Measurements from ENCODE around the gene TECR. TPM values are rescaled to one million over a fixed set of nuclear protein-coding genes. Genes with fewer than 3 reads are reported as not detected.
"Not testable (repeated sequence)": the region's sequence is repeated elsewhere in the genome, so short reads cannot be mapped to it uniquely, and the experiment has no call there.

TECR gene
- total RNA-seq, 1 donor from 2014 or later: 57.7 TPM

DNA sequence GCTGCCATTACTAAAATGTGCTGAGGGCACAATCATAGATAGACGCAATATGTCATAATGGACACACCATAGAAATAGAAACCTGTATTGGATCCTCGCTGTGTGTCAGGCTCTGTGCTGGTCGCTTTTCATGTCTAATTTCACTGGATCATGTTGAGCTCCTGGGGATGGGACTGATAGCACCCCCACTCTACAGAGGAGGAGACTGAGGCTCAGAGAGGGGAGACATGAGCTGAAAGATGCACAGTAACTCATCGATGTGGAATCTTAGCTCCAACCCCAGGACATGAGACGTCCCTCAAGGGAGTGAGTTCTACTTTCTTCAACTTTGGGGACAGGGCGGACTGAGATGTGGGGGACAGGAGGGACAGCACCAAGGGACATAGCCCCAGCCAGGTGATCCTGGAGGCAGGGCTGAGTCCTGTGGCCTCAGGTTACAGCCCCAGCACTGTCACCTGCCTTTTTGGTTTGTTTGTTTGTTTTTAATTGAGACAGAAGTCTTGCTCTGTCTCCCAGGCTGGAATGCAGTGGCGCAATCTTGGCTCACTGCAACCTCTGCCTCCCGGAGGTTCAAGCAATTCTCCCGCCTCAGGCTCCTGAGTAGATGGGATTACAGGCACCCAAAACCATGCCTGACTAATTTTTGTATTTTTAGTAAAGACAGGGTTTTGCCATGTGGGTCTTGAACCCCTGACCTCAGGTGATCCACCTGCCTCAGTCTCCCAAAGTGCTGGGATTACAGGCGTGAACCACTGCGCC, 26.9 kb upstream of the TECR start:
- TF ChIP-seq CTCF (conservative IDR thresholded peaks at IDR 0.05; ENCODE audit: low read depth, low read length): no peak
- DNase-seq (ENCODE audit: low read depth): no peak
- no peak overlapping the region for H3K4me3 ChIP-seq (ENCODE audit: low read depth, low read length)

GRCh38 chr19:14503285-14503684, 26.1 kb upstream of the TECR start:
- H3K4me3 ChIP-seq (ENCODE audit: low read depth, low read length): no peak overlapping the region
- no peak for DNase-seq (ENCODE audit: low read depth)
- TF ChIP-seq CTCF (conservative IDR thresholded peaks at IDR 0.05; ENCODE audit: low read depth, low read length): no peak

DNA sequence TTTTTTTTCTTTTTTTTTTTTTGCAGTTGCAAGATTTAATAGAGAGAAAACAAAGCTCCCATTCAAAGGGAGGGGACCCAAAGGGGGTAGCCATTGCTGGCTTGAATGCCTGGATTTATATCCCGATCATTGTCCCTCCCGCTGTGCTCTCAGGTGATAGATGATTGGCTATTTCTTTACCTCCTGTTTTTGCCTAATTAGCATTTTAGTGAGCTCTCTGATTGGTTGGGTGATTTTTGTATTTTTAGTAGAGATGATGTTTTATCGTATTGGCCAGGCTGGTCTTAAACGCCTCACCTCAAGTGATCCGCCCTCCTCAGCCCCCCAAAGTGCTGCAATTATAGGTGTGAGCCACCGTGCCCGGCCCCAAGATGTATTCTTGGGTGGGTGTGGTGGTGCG, 24.8 kb upstream of the TECR start:
- DNase-seq (ENCODE audit: low read depth); H3K4me3 ChIP-seq (ENCODE audit: low read depth, low read length): not testable (repeated sequence)

DNA sequence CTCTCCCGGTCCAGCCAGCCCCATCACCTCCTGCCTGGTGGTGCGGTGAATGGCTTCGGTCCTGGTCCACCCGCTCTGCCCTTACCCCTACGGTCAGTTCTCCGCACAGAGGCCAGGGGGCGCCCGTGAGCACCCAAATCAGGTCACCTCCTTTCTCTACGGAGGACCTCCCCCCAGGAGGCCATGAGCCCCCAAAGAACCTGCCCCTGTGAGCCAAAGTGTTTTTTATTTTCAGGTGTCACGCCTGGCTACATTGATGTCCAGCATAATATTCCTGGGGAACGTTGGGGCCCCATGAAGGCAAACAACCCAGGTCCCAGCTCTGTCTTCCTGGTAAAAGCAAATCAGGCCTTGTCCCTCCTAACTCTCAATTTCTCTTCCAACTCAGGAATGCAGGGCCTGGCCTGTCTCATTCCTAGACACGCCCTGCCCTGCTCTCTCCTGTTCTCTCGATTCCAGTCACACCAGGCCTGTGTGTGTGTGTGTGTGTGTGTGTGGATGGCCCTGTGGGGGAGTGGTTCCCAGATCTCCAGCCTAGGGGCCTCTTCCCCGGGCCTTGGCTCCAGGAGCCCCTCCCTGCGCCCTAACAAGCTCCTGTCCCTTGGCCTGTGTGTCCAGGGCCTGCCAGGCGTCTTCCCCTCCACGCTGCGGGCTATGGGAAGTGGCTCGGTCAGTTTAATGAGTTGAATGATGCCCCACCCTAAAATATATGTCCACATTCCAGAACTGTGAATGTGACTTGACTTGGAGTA, 23.7 kb upstream of the TECR start:
- DNase-seq (ENCODE audit: low read depth): no peak
- H3K4me3 ChIP-seq (ENCODE audit: low read depth, low read length): no peak overlapping the region
- TF ChIP-seq CTCF (conservative IDR thresholded peaks at IDR 0.05; ENCODE audit: low read depth, low read length): peak; percentile 88

- DNase-seq (ENCODE audit: low read depth): no peak
- TF ChIP-seq CTCF (conservative IDR thresholded peaks at IDR 0.05; ENCODE audit: low read depth, low read length): no peak
- H3K4me3 ChIP-seq (ENCODE audit: low read depth, low read length): no peak overlapping the region
Observed at GRCh38 chr19:14507704-14508542, 21.5 kb upstream of the TECR start.

DNA sequence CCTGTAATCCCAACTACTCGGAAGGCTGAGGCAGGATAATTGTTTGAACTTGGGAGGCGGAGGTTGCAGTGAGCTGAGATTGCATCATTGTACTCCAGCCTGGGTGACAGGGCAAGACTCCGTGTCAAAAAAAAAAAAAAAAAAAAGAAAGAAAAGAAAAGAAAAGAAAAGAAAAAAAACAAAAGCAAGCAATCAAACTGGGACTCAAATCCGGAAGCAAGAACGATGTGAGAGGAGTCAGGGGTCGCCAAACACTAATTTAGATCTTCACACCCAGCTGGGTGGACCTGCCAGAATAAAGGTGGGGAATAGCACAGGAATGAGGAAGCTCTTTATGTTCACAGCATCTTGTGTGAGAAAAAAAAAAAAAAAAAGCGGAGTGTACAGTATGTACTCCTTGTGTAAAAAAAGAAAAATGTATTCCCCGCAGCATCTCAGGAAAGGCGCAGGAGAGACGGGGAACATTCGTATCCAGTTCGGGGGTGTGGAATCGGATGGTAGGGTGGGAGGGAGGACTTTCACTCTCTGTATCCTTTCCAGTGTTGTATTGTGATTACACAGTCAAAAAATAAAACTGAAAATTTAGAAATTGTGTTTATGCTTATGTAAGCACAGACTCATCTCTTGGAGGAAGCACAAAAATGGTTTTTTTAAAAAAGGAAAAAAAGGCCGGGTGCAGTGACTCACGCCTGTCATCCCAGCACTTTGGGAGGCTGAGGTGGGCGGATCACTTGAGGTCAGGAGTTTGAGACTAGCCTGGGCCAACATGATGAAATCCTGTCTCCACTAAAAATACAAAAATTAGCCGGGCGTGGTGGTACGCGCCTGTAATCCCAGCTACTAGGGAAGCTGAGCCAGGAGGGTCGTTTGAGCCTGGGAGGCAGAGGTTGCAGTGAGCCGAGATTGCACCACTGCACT, 18.8 kb upstream of the TECR start:
- no peak for TF ChIP-seq CTCF (conservative IDR thresholded peaks at IDR 0.05; ENCODE audit: low read depth, low read length)
- H3K4me3 ChIP-seq (ENCODE audit: low read depth, low read length): no peak overlapping the region
- DNase-seq (ENCODE audit: low read depth): no peak

Measured in epithelial cell of proximal tubule (primary cell).